Urinary bladder (tissue), 4 donors: ENCODE measurements around the gene GNL2. TPM values are rescaled to one million over a fixed set of nuclear protein-coding genes. Genes with fewer than 3 reads are reported as not detected.
"Not testable (repeated sequence)": the region's sequence is repeated elsewhere in the genome, so short reads cannot be mapped to it uniquely, and the experiment has no call there.

ENCODE experiments used
- DNase-seq: peaks from one replicate; pipeline ENCODE4 v3.0.0-alpha.2; 2015; ENCODE audit errors: extremely low spot score
- H3K27ac ChIP-seq: one replicate; pipeline ENCODE4 v1.5.1; 2013; ENCODE audit warnings: low read depth, mild to moderate bottlenecking, moderate library complexity
- H3K36me3 ChIP-seq: one replicate; pipeline ENCODE4 v1.6.1; 2013; ENCODE audit warnings: mild to moderate bottlenecking, moderate library complexity; ENCODE audit not compliant: insufficient read depth
- H3K4me1 ChIP-seq: one replicate; pipeline ENCODE4 v1.6.1; 2013; ENCODE audit warnings: mild to moderate bottlenecking, moderate library complexity; ENCODE audit not compliant: insufficient read depth
- H3K4me3 ChIP-seq: one replicate; pipeline ENCODE4 v1.5.1; 2013; ENCODE audit warnings: low read depth, low read length
- WGBS: extraction: QIAGEN DNeasy Blood & Tissue Kit; methylation state at CpG from one replicate; pipeline ENCODE4 v1.1.7; 2013; 5-methylcytosine and 5-hydroxymethylcytosine counted together
- polyA plus RNA-seq: library from polyadenylated mRNA; stranded (reverse); fragments of 200-250 nt; gene quantifications from one replicate; pipeline ENCODE4 v1.2.3, GENCODE V29; 2013
- small RNA-seq: library from RNA; depleted of rRNA; stranded (forward); fragments of <200 nt; gene quantifications from one replicate; pipeline ENCODE3, GENCODE V24; 2014
- total RNA-seq: library from RNA; depleted of rRNA; stranded (reverse); fragments of >200 nt; gene quantifications from one replicate; pipeline ENCODE4 v1.2.3, GENCODE V29; 2014
- donor health status: healthy with polysubstance abuse.
- donor health status: healthy.

The GNL2 gene
- total and polyA plus RNA-seq, 2 donors = 27.1 to 68.2 TPM

- WGBS = 93% methylated on average over 4 of the region's 4 CpGs
- DNase-seq = no peak
- H3K4me3 ChIP-seq = no peak overlapping the region
- no peaks in the 10 kb centered on the region for H3K4me1 ChIP-seq
- H3K36me3 ChIP-seq = no peaks in the 10 kb centered on the region
- H3K27ac ChIP-seq = no peak overlapping the region
These were observed 62.2 kb downstream of the GNL2 start for GRCh38 chr1:37533317-37534093.

- not testable (repeated sequence) for H3K4me1 ChIP-seq, H3K27ac ChIP-seq, DNase-seq, H3K36me3 ChIP-seq, H3K4me3 ChIP-seq
- WGBS = 97% methylated on average over 4 of the region's 4 CpGs
These were observed 63.1 kb downstream of the GNL2 start for GRCh38 chr1:37532418-37533156.

- WGBS = 84% methylated on average over 1 of the region's 1 CpG
- DNase-seq = not testable (repeated sequence)
These were observed 65.8 kb downstream of the GNL2 start for GRCh38 chr1:37529888-37530287.

GRCh38 chr1:37519613-37520012 lies 76.1 kb downstream of the GNL2 start:
- Histone ChIP-seq H3K4me1 (no peaks in the 10 kb centered on the region), H3K27ac (no peak overlapping the region), H3K4me3 (no peak overlapping the region), H3K36me3 (no peaks in the 10 kb centered on the region)
- DNase-seq = no peak

More at GRCh38 chr1:37529888-37530287, 65.8 kb downstream of the GNL2 start:
- H3K4me1 ChIP-seq, H3K4me3 ChIP-seq, H3K27ac ChIP-seq, H3K36me3 ChIP-seq: not testable (repeated sequence)

GRCh38 chr1:37518929-37519328 lies 76.8 kb downstream of the GNL2 start:
- H3K4me3 ChIP-seq, DNase-seq, H3K27ac ChIP-seq, H3K4me1 ChIP-seq, H3K36me3 ChIP-seq: not testable (repeated sequence)
- 64% methylated on average over 15 of the region's 15 CpGs for WGBS

GRCh38 chr1:37518241-37518640 lies 77.5 kb downstream of the GNL2 start:
- not testable (repeated sequence) for H3K36me3 ChIP-seq, H3K4me3 ChIP-seq, H3K27ac ChIP-seq, DNase-seq, H3K4me1 ChIP-seq
- 95% methylated on average over 28 of the region's 31 CpGs for WGBS

- H3K36me3 ChIP-seq = peaks cover under 1% of the 10 kb centered on the region
These were observed 78.2 kb downstream of the GNL2 start for GRCh38 chr1:37517569-37517968.

More at GRCh38 chr1:37517569-37517968, 78.2 kb downstream of the GNL2 start:
- H3K4me1 ChIP-seq = no peaks in the 10 kb centered on the region
- 80% methylated on average over 1 of the region's 1 CpG for WGBS
- DNase-seq = no peak
- no peak overlapping the region for H3K27ac ChIP-seq
- no peak overlapping the region for H3K4me3 ChIP-seq

Small RNA genes lying within 50 kb of the gene (small RNA-seq; reads per million reads assigned to genes)
- not detected for gene AL034379.1

Other genes starting within 250 kb of the GNL2 start
- 4.2 TPM for gene ZC3H12A, start 121.4 kb downstream of the GNL2 start, total RNA-seq
- gene ZC3H12A, start 121.4 kb downstream of the GNL2 start, polyA plus RNA-seq = 10.9 TPM
- 62.5 TPM for gene MEAF6, start 81.2 kb downstream of the GNL2 start, total RNA-seq
- 65.5 TPM for gene MEAF6, start 81.2 kb downstream of the GNL2 start, polyA plus RNA-seq
- 11.6 TPM for gene SNIP1, start 41.6 kb downstream of the GNL2 start, total RNA-seq
- 7.8 TPM for gene SNIP1, start 41.6 kb downstream of the GNL2 start, polyA plus RNA-seq
- 2.0 TPM for gene DNALI1, start 39.0 kb downstream of the GNL2 start, total RNA-seq
- 8.8 TPM for gene DNALI1, start 39.0 kb downstream of the GNL2 start, polyA plus RNA-seq
- 0.21 TPM for gene RSPO1, start 39.0 kb upstream of the GNL2 start, total RNA-seq
- 2.2 TPM for gene RSPO1, start 39.0 kb upstream of the GNL2 start, polyA plus RNA-seq
- 3.1 TPM for gene CDCA8, start 96.6 kb upstream of the GNL2 start, total RNA-seq
- gene CDCA8, start 96.6 kb upstream of the GNL2 start, polyA plus RNA-seq = 1.3 TPM
- gene EPHA10, start 169.2 kb upstream of the GNL2 start, total RNA-seq = 0.05 TPM
- gene EPHA10, start 169.2 kb upstream of the GNL2 start, polyA plus RNA-seq = 0.15 TPM
- gene MANEAL, start 197.9 kb upstream of the GNL2 start, total RNA-seq = 3.3 TPM
- 3.1 TPM for gene MANEAL, start 197.9 kb upstream of the GNL2 start, polyA plus RNA-seq
- gene C1orf122, start 211.9 kb upstream of the GNL2 start, total RNA-seq = 10.0 TPM
- 59.2 TPM for gene C1orf122, start 211.9 kb upstream of the GNL2 start, polyA plus RNA-seq
- 6.0 TPM for gene YRDC, start 212.3 kb upstream of the GNL2 start, total RNA-seq
- gene YRDC, start 212.3 kb upstream of the GNL2 start, polyA plus RNA-seq = 15.0 TPM